Stimulated activated naive B cell treated with anti-CD40 and anti-IgM and Interleukin-4, amounts not matched to agents 10 μg/mL and 1 μg/mL and 100 μg/mL, for 72 hours (primary cell): Measurements from ENCODE around the gene HOOK2.

ENCODE experiments used
- ATAC-seq, 2 donors: fragments of 150-1000 bp; cut with Tn5 transposase; replicated peaks; 2 replicates each; pipeline ENCODE4 v1.10.0; 2021; ENCODE audit warnings: moderate library complexity in 1 of 2
- DNase-seq: peaks from one replicate; pipeline ENCODE4 v3.0.0; 2021
- H3K27ac Mint-ChIP-seq: one replicate; pipeline ENCODE4 v1.8.0; 2022; ENCODE audit warnings: mild to moderate bottlenecking, mixed read lengths
- H3K27me3 Mint-ChIP-seq, 2 donors: one replicate each; pipeline ENCODE4 v1.8.0; 2022; ENCODE audit warnings: mixed read lengths in 2 of 2
- H3K36me3 Mint-ChIP-seq, 2 donors: one replicate each; pipeline ENCODE4 v1.8.0; 2022; ENCODE audit warnings: mixed read lengths in 2 of 2, mild to moderate bottlenecking in 1 of 2
- H3K4me1 Mint-ChIP-seq, 2 donors: one replicate each; pipeline ENCODE4 v1.8.0; 2022; ENCODE audit warnings: mixed read lengths in 2 of 2, mild to moderate bottlenecking in 1 of 2
- H3K4me3 Mint-ChIP-seq, 2 donors: one replicate each; pipeline ENCODE4 v1.8.0; 2022; ENCODE audit warnings: mild to moderate bottlenecking in 2 of 2, mixed read lengths in 2 of 2, moderate library complexity in 1 of 2
- H3K9me3 Mint-ChIP-seq, 2 donors: one replicate each; pipeline ENCODE4 v1.8.0; 2022; ENCODE audit warnings: mixed read lengths in 2 of 2, mild to moderate bottlenecking in 1 of 2

Gene HOOK2

GRCh38 chr19:12764698-12765097, 10.7 kb downstream of the HOOK2 start:
- DNase-seq (no peak), ATAC-seq (no peak)
- no peaks in the 10 kb centered on the region for H3K27me3 Mint-ChIP-seq
- H3K4me3 Mint-ChIP-seq, result no peak overlapping the region
- H3K27ac Mint-ChIP-seq, result no peak overlapping the region
- peaks cover 5 to 8% of the 10 kb centered on the region in 2 donors for H3K4me1 Mint-ChIP-seq
- no peaks in the 10 kb centered on the region for H3K9me3 Mint-ChIP-seq
- peaks cover 11 to 15% of the 10 kb centered on the region in 2 donors for H3K36me3 Mint-ChIP-seq

- Mint-ChIP-seq H3K27me3 (peaks cover 0 to 4% of the 10 kb centered on the region in 2 donors), H3K36me3 (peaks cover 11 to 13% of the 10 kb centered on the region in 2 donors), H3K9me3 (no peaks in the 10 kb centered on the region), H3K27ac (no peak overlapping the region), H3K4me1 (peaks cover 6 to 8% of the 10 kb centered on the region in 2 donors), H3K4me3 (no peak overlapping the region)
- ATAC-seq (no peak), DNase-seq (no peak)
Observed at GRCh38 chr19:12763100-12763499, 12.3 kb downstream of the HOOK2 start.

- Mint-ChIP-seq H3K27ac (no peak overlapping the region), H3K4me1 (peaks cover 0 to 4% of the 10 kb centered on the region in 2 donors), H3K9me3 (no peaks in the 10 kb centered on the region), H3K27me3 (peaks cover 12 to 16% of the 10 kb centered on the region in 2 donors), H3K4me3 (no peak overlapping the region), H3K36me3 (peaks cover 0 to 4% of the 10 kb centered on the region in 2 donors)
- DNase-seq (no peak), ATAC-seq (no peak)
Observed at GRCh38 chr19:12759686-12760085, 15.7 kb downstream of the HOOK2 start.

- Mint-ChIP-seq H3K27ac (no peak overlapping the region), H3K9me3 (no peaks in the 10 kb centered on the region), H3K4me1 (peaks cover 0 to 4% of the 10 kb centered on the region in 2 donors), H3K4me3 (peak overlapping the region; percentile 61 to 72), H3K27me3 (peaks cover 26 to 28% of the 10 kb centered on the region in 2 donors), H3K36me3 (no peaks in the 10 kb centered on the region)
- peak; percentile 45 for DNase-seq
- ATAC-seq, result peak; percentile 81 to 86
Observed at GRCh38 chr19:12757544-12758274, 17.6 kb downstream of the HOOK2 start.

GRCh38 chr19:12756150-12756883, 19.0 kb downstream of the HOOK2 start:
- DNase-seq, result no peak
- Mint-ChIP-seq H3K9me3 (no peaks in the 10 kb centered on the region), H3K4me1 (peaks cover 0 to 4% of the 10 kb centered on the region in 2 donors), H3K4me3 (peak overlapping the region in 1 of 2 donors; percentile 16), H3K27ac (no peak overlapping the region), H3K36me3 (no peaks in the 10 kb centered on the region), H3K27me3 (peaks cover 33 to 38% of the 10 kb centered on the region in 2 donors)
- no peak for ATAC-seq

- Mint-ChIP-seq H3K36me3 (no peaks in the 10 kb centered on the region), H3K27me3 (peaks cover 44 to 46% of the 10 kb centered on the region in 2 donors), H3K9me3 (no peaks in the 10 kb centered on the region), H3K27ac (no peak overlapping the region), H3K4me1 (peaks cover 4 to 7% of the 10 kb centered on the region in 2 donors), H3K4me3 (no peak overlapping the region)
- no peak for ATAC-seq
- no peak for DNase-seq
Observed at GRCh38 chr19:12754465-12755196, 20.7 kb downstream of the HOOK2 start.

GRCh38 chr19:12752056-12752781, 23.1 kb downstream of the HOOK2 start:
- ATAC-seq, result no peak
- peaks cover 6 to 8% of the 10 kb centered on the region in 2 donors for H3K9me3 Mint-ChIP-seq
- peaks cover 41 to 46% of the 10 kb centered on the region in 2 donors for H3K27me3 Mint-ChIP-seq
- no peak overlapping the region for H3K4me3 Mint-ChIP-seq
- peaks cover 8 to 12% of the 10 kb centered on the region in 2 donors for H3K4me1 Mint-ChIP-seq
- peaks cover 13 to 14% of the 10 kb centered on the region in 2 donors for H3K36me3 Mint-ChIP-seq
- no peak for DNase-seq
- no peak overlapping the region for H3K27ac Mint-ChIP-seq

- Mint-ChIP-seq H3K4me1 (peaks cover 8 to 12% of the 10 kb centered on the region in 2 donors), H3K27ac (no peak within 1 kb of the TSS), H3K36me3 (peaks cover 19% of the 10 kb centered on the region in 2 donors), H3K4me3 (no peak within 1 kb of the TSS), H3K27me3 (peaks cover 41 to 46% of the 10 kb centered on the region in 2 donors), H3K9me3 (peaks cover 6 to 8% of the 10 kb centered on the region in 2 donors)
- no peak for ATAC-seq
- no peak for DNase-seq
Observed at GRCh38 chr19:12751635-12752034, 23.7 kb downstream of the HOOK2 start, which contains the start of gene BEST2. Gene BEST2, plus strand, starts transcription at chr19:12751791. Its CDS starts 802 bp downstream, at chr19:12752593.

- no peak for DNase-seq
- no peak overlapping the region for H3K4me3 Mint-ChIP-seq
- peaks cover 6 to 8% of the 10 kb centered on the region in 2 donors for H3K9me3 Mint-ChIP-seq
- H3K36me3 Mint-ChIP-seq, result peaks cover 26 to 27% of the 10 kb centered on the region in 2 donors
- H3K27me3 Mint-ChIP-seq, result peaks cover 36 to 41% of the 10 kb centered on the region in 2 donors
- H3K4me1 Mint-ChIP-seq, result peaks cover 5 to 12% of the 10 kb centered on the region in 2 donors
- H3K27ac Mint-ChIP-seq, result no peak overlapping the region
- ATAC-seq, result no peak
Observed at GRCh38 chr19:12750851-12751250, 24.5 kb downstream of the HOOK2 start.

- H3K27ac Mint-ChIP-seq, result peak overlapping the region; percentile 51
- peaks cover 6 to 8% of the 10 kb centered on the region in 2 donors for H3K9me3 Mint-ChIP-seq
- H3K36me3 Mint-ChIP-seq, result peaks cover 33 to 35% of the 10 kb centered on the region in 2 donors
- peaks cover 32 to 37% of the 10 kb centered on the region in 2 donors for H3K27me3 Mint-ChIP-seq
- no peak for ATAC-seq
- no peak for DNase-seq
- H3K4me3 Mint-ChIP-seq, result no peak overlapping the region
- peaks cover 5 to 12% of the 10 kb centered on the region in 2 donors for H3K4me1 Mint-ChIP-seq
Observed at GRCh38 chr19:12749938-12750521, 25.3 kb downstream of the HOOK2 start.

GRCh38 chr19:12748489-12748888, 26.9 kb downstream of the HOOK2 start:
- no peak overlapping the region for H3K27ac Mint-ChIP-seq
- H3K9me3 Mint-ChIP-seq, result peaks cover 6 to 8% of the 10 kb centered on the region in 2 donors
- DNase-seq, result no peak
- peaks cover 23 to 25% of the 10 kb centered on the region in 2 donors for H3K27me3 Mint-ChIP-seq
- no peak overlapping the region for H3K4me3 Mint-ChIP-seq
- no peak for ATAC-seq
- peaks cover 5 to 12% of the 10 kb centered on the region in 2 donors for H3K4me1 Mint-ChIP-seq
- peaks cover 42 to 45% of the 10 kb centered on the region in 2 donors for H3K36me3 Mint-ChIP-seq

GRCh38 chr19:12745166-12745897, 30.0 kb downstream of the HOOK2 start:
- Mint-ChIP-seq H3K9me3 (peaks cover 6 to 8% of the 10 kb centered on the region in 2 donors), H3K27me3 (peaks cover 0 to 5% of the 10 kb centered on the region in 2 donors), H3K27ac (no peak overlapping the region), H3K4me3 (no peak overlapping the region), H3K4me1 (peaks cover 10 to 12% of the 10 kb centered on the region in 2 donors), H3K36me3 (peaks cover 59 to 62% of the 10 kb centered on the region in 2 donors)
- ATAC-seq, result no peak
- DNase-seq, result no peak
